Endothelial cell of coronary artery (primary cell): ENCODE results near the gene CCDC120. TPM values are rescaled to one million over a fixed set of nuclear protein-coding genes. Genes with fewer than 3 reads are reported as not detected.

Source experiments
- total RNA-seq: library from RNA; depleted of rRNA; stranded (reverse); fragments of >200 nt; gene quantifications from 2 replicates; pipeline ENCODE4 v1.2.3, GENCODE V29; 2014

The CCDC120 gene
- 0.45 and 1.1 TPM in 2 replicates for total RNA-seq

GRCh38 chrX:49058794-49059193 lies at the start of gene CCDC120:
Gene CCDC120, plus strand, starts transcription at chrX:49058999. Its CDS starts 3,043 bp downstream, at chrX:49062042.

DNA sequence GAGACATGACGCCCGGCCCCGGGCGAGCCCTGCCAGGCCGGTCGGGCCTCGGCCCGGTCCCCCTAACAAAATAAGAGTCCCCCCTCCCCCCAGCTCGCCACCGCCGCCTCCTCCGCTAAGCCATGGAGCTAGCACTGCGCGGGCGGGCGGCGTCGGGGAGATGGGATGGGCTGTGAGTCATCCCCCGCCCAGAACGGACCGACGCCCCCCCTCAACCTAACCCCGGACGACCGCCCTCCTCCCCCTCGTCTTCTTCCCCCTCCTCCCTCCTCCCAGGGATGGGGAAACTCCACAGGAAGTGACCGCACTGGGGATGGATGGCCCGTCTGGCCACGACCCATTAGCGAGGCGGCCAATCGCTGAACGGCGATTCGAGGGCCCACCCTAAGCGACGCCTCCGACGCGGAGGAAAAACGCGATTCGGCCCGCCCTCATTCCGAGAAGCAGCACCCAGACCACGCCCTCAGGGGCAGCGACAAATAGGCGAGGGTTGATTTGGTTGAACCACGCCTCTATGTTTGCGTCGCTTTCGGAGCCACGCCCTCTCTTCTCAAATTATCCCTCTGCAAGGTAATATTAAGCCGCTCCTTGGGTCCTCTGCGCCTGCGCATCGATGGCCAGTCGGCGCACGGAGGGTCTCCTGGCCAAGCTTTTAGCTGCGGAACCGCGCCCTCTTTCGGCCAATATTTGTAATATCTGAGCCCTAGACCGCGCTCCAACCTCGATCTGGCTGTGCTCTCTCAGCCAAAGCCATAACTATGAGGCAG lies 15.4 kb upstream of the CCDC120 start, which contains the start of gene TFE3:
Gene TFE3, minus strand, starts transcription at position 138 of the 767 bp plus-strand sequence. Its CDS starts 131 bp downstream, at position 7.

DNA sequence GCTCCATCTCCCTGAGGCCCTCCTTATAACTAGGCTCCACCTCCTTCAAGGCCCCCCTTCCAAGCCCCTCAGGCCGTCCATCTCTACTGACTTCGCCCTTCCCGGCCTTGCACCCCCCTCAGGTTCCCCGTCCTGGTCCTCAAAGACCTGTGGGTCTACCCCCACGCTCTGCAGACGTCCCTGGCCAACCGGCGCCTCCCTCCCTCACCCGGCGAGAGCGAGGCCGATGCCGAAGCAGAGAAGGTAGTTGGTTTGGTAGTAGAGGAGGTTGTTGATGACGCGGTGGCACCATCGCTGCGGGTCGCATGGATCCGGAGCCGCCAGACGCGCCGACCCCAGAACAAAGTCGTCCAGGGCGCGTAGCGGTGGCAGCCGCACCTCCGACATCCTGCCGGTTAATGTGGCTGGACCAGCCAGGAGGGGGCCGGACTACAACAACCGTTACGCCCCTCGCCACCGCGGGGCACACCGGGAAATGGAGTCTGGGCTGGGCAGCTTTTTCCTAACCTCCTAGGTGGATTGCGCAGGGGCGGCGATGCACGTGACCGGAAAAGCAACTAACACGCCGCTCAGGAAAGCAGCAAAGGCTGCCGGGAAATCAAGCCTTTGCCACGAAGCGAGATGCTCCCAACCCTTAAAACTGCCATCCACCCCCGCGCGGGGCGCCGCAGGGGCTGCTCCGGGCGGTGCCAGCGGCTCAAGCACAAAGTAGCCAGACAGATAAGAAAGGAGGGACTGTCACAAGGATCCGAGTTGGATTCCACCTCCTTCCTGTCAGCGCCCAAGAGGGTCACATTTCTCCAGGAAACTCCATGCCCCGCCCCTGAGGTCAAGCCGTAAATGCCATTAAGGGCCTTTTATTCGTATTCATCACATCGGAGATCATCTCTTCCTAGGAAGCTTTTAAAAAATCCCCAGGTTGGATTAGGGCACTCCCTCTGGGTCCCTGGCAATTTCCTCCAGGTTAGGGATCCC lies 15.1 kb downstream of the CCDC120 start, which contains the start of gene PRAF2:
Gene PRAF2, minus strand, starts transcription at position 402 of the 975 bp plus-strand sequence. Its CDS starts 15 bp downstream, at position 387.

GRCh38 chrX:49079489-49080428 lies 21.0 kb downstream of the CCDC120 start, which contains the start of gene WDR45:
Gene WDR45, minus strand, starts transcription at chrX:49079887. Its CDS starts 1,792 bp downstream, at chrX:49078095.

Other genes starting within 250 kb of the CCDC120 start
- gene ERAS, start 232.5 kb upstream of the CCDC120 start, total RNA-seq, result not detected in 2 replicates
- gene PCSK1N, start 223.4 kb upstream of the CCDC120 start, total RNA-seq, result not detected in 2 replicates
- 16.2 and 18.1 TPM in 2 replicates for gene TIMM17B, start 161.2 kb upstream of the CCDC120 start, total RNA-seq
- 88.2 and 121 TPM in 2 replicates for gene PQBP1, start 161.1 kb upstream of the CCDC120 start, total RNA-seq
- gene SLC35A2, start 147.4 kb upstream of the CCDC120 start, total RNA-seq, result 8.6 and 9.0 TPM in 2 replicates
- 3.2 and 3.4 TPM in 2 replicates for gene PIM2, start 140.0 kb upstream of the CCDC120 start, total RNA-seq
- 25.2 and 31.2 TPM in 2 replicates for gene OTUD5, start 101.4 kb upstream of the CCDC120 start, total RNA-seq
- 0.18 and 0.47 TPM in 2 replicates for gene KCND1, start 87.2 kb upstream of the CCDC120 start, total RNA-seq
- gene GRIPAP1, start 56.7 kb upstream of the CCDC120 start, total RNA-seq, result 34.0 and 34.5 TPM in 2 replicates
- gene TFE3, start 15.6 kb upstream of the CCDC120 start, total RNA-seq, result 16.4 and 22.4 TPM in 2 replicates
- 3.2 and 4.8 TPM in 2 replicates for gene PRAF2, start 15.0 kb downstream of the CCDC120 start, total RNA-seq
- 15.9 and 26.7 TPM in 2 replicates for gene WDR45, start 20.9 kb downstream of the CCDC120 start, total RNA-seq
- 22.9 and 25.8 TPM in 2 replicates for gene GPKOW, start 64.7 kb downstream of the CCDC120 start, total RNA-seq
- gene MAGIX, start 103.8 kb downstream of the CCDC120 start, total RNA-seq, result 0.27 and 1.0 TPM in 2 replicates
- 19.7 and 22.5 TPM in 2 replicates for gene PLP2, start 112.9 kb downstream of the CCDC120 start, total RNA-seq
- 3.4 and 6.5 TPM in 2 replicates for gene PRICKLE3, start 127.4 kb downstream of the CCDC120 start, total RNA-seq
- 0.09 and 0.28 TPM in 2 replicates for gene SYP, start 141.2 kb downstream of the CCDC120 start, total RNA-seq
- gene CACNA1F, start 174.3 kb downstream of the CCDC120 start, total RNA-seq, result under 0.01 TPM in 1 of 2 replicates, not detected in the other
- 8.9 and 9.6 TPM in 2 replicates for gene CCDC22, start 176.5 kb downstream of the CCDC120 start, total RNA-seq
- gene FOXP3, start 205.7 kb downstream of the CCDC120 start, total RNA-seq, result not detected in 2 replicates
- 1.5 and 8.1 TPM in 2 replicates for gene PPP1R3F, start 210.8 kb downstream of the CCDC120 start, total RNA-seq
- gene GAGE10, start 244.6 kb downstream of the CCDC120 start, total RNA-seq, result not detected in 2 replicates